ENCODE measurements around the gene RBM6.
A peak's percentile ranks its signal among the peaks of the same experiment; 100 is the strongest.

Gene RBM6

DNA sequence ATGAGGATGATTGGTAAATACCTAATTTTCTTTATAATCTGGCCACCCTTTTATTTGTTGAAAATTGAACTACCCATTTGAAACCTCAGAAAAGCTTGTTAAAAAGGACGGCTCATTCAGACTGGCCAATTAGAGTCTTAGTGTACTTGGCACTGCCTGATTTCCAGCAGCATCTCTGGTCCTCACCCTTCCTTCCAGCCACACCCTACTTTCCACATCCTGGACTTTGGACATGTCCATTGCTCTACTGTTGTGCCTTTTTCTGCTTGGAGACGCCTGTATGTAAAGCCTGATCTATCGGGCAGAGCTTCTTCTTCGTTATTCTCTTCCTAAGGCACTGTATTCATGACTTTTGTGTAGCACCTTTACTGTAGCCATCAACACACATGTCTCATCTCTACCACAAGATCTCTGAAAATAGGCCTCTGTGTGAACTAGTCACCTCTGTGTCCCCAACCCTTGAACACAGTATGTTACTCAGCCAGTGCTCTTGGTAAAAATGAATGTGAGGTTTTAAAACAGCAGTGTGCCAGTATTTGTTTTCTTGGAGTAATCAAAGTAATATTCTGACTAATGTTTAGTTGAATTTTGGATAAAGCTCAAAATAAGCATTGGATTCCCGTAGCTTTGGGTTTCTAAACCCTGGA is 155.5 kb downstream of the RBM6 start:
- DNase-seq, result no peak

DNA sequence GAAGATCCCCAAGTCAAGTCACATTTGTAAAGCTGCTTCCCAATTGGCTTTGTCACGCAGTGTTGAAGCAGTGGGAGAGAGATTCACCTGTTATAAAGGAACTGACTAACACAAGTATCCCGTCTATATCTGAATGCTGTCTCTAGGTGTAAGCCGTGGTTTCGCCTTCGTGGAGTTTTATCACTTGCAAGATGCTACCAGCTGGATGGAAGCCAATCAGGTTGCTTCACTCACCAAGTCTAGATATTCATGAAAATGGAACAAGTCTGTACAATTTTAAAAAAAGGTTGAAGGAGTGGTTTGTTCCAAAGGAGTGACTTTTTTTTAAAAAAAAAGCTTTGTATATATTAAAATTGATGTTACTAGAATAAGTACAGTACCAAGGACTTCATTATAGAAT is 160.4 kb downstream of the RBM6 start:
- DNase-seq, result no peak

- no peak for DNase-seq
Observed at GRCh38 chr3:50100956-50101845, 161.3 kb downstream of the RBM6 start.

DNA sequence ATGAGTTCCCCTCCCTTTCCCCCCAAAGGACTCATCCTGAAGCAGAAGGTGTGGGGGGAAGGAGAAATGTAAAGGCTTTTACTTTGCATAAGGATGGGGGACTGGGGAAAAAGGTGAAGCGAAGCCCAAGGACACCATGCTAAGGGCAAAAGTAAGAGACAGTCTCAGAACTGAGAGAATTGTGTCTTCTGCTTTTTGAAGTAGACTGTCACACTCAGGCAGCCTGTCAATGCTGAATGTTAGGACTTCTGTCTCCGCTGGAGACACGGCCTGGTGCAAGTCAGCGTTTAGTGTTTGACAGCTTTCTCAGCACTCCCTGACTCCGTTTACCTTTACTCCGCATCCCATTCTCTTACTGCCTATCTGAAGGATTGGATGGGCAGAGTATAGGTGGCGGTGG is 162.6 kb downstream of the RBM6 start:
- no peak for DNase-seq

DNA sequence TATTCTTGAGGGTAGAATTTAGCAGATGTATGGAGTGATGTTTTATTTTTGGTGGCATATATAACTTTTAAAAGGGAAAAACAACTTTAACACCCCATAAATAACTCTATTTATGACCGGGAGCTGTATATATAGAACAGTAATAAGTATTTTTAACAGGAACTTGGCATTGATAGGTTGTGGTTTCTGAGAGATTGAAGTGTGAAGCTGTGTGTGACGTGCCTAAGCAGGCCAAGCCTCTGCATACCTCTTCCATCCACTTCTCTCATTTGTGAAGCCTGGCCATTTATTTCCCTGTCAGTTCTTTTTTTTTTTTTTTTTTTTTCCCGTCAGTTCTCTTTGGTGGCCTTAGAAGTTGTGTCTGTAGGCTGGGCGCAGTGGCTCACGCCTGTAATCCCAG is 171.8 kb downstream of the RBM6 start:
- no peak for DNase-seq

DNA sequence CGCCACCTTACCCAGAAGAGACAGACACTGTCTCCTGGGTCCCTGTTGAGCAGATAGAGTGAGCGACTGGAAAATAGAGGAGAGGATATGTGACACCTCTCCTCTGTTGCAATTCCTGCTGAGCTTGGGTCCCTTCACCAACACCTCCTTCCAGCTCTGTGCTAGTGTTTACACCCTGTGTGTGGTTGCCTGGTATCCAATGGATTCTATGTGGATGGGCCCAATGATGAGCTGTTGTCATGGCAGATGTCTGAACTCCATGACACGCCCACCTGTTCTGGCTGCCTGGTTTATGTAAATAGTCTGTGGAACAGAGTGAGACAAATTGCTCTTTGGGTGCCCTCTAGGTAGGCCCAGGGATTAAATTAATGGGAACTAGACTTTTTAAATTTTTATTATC is 172.5 kb downstream of the RBM6 start:
- no peak for DNase-seq

DNA sequence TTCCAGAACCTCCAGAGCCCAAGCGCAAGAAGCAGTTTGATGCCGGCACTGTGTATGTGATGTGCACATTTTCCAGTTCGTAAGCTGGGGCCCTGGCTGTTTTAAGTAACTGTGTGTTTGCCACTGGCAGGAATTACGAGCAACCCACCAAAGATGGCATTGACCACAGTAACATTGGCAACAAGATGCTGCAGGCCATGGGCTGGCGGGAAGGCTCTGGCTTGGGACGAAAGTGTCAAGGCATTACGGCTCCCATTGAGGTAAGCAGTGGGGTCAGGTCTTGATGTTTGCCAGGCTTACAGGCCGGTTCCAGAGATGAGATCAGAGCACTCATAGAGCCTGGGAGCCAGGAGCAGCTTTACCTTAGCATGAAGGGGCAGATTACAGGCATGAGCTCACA is 177.2 kb downstream of the RBM6 start:
- no peak for DNase-seq

- no peak for DNase-seq
Observed at GRCh38 chr3:50118237-50118636, 178.3 kb downstream of the RBM6 start.

- no peak for DNase-seq
Observed at GRCh38 chr3:50119786-50120185, 179.8 kb downstream of the RBM6 start.

DNA sequence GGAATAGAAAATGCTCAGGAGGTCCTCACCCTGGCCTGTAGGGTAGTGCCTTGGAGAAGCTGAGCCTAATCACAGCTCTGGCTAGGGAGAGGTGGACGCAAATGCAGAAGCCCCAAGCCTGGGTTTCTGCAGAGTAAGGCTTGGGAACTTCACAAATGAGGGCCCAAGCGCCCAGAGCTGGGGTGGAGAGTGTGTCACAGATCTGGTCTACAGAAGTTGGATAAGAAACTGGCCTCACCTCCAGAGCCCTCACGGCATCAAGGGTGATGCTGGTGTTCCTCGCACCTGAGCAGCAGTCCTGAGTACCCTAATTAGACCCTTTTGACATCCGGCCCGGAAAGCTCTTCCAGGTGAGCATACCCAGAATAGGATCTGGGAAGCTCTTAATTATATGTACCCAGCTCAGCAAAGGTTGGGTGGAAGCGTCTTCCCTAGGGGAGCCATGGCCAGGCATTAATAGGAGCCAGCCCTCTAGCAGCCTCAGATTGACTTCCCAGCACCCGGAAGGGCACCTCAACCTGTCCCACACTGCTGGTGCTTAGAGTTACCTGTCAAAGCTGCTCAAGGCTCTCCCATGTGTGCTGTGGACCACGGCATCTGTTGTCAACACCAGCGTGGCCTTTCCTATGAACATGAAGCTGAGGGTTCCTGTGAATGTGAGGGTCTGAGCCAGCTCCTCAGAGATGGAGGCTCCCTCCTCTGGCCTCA is 180.6 kb downstream of the RBM6 start:
- DNase-seq, result no peak

DNA sequence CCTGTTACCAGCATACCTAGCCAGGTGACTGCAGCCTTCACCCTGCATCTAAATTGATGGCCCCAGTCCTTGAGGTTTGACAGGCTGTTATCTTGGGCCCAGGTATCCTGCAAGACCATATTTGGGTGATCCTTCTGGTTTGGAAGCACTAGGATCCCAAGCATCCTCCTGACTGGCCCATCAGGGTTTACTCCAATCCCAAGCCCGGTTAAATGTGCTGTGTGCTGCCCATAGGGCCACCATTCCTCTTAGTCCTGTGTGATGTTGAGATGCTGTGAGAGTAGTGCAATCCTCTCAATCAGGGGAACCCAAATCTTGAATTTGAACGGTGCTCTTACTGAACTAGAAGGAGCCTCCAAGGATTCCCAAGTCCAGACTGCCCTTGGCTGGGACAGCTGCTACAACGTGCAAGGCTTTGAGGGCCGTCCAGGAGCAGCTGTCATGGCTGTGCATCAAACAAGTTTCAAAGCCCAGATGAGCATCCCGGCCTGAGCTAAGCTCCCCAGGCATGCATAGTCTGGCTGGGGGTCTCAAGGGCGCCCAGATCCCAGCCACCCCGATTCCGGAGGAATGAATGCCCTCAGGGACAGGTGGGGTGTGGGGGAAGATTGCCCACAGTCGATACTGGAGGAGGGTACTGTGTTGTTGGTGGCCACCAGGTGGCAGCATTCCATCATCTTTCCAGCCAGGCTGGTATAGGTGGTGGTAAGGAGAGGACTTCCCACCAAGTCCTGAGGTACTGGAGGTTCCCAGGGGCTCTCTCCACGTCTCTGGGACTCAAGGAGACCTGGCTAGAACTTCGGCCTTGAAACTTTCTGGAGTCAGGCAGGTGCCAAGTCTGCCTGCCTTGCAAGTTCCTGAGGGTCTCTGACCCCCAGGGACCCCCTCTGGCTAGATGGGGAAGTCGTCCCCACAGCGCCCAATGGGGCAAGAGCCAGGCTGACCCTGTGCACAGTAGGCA is 181.4 kb downstream of the RBM6 start:
- DNase-seq, result peak in 10 of 14 donors; percentile 19 to 66 (median 32)

DNA sequence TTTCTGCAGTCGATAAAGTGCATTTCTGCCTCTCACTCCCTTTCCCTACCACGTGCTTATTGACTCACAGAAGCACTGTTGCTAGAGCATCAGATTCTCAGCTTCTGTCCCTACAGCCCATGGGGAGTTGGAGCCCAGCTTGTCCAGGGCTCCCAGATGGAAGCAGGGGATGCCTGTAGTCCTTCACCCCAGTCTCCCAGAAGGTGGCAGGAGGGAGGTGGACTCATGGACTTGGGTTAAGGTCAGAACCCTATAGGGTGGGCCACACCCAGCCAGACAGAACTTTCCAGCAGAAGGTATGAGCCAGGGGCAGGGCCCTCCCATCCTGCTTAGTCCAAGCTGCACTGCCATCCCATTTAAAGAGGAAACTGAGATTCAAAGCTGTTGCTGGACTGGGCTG is 182.1 kb downstream of the RBM6 start:
- no peak for DNase-seq

GRCh38 chr3:50122661-50123391 is 182.9 kb downstream of the RBM6 start:
- DNase-seq, result no peak

GRCh38 chr3:50123394-50124051 is 183.6 kb downstream of the RBM6 start:
- DNase-seq, result no peak

DNA sequence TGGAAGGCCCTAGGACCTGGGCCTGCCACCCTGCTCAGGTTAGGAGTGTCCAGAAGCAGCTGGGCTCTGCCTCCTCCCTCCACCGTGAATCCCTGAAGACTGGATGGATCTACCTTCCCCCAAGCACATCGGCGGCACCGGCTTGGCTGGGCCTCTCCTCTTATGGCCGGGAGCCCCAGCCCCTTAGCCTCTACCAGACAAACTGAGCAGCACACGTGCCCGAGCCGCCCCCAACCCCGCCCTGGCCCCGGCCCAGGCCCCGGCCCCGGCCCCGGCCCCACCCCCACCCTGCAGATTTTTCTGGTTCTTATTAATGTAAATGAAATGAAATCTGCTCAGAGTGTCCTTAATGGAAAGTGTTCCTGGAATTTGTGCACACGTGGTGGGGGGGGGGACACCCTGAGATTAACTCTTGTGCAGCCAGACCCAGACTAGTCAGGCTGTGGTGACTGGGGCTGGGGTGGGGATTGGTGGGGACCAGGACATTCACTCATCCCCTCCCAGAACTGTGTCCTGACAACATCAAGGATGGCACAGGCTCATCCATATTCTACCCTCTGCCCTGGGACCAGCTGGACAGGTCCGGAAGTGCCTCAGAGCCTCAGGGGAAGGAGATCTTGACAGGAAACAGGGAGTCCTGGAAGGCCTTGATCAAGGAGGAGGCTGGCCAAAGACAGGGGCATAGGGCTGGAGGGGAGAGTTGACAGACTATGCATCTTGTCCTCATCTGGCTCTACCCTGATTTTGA is 184.3 kb downstream of the RBM6 start:
- DNase-seq, result no peak

DNA sequence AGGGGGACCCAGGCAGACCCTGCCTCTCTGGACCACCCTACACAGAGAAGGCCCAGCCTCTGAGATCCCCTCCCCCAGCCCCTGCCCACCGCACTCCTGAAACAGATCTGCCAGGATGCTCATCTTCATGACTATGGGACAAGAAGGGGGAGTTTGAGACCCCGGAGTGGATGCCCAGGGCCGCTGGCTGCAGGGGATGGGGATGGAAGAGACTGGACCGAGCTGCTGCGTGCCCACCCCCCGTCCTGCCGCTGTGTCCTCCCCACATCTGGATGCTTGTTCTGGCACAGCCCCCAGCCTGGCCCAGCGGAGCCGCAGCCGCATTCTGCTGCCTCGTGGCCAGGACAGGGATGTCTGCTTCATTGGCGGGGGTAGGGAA is 184.8 kb downstream of the RBM6 start:
- DNase-seq, result no peak

DNA sequence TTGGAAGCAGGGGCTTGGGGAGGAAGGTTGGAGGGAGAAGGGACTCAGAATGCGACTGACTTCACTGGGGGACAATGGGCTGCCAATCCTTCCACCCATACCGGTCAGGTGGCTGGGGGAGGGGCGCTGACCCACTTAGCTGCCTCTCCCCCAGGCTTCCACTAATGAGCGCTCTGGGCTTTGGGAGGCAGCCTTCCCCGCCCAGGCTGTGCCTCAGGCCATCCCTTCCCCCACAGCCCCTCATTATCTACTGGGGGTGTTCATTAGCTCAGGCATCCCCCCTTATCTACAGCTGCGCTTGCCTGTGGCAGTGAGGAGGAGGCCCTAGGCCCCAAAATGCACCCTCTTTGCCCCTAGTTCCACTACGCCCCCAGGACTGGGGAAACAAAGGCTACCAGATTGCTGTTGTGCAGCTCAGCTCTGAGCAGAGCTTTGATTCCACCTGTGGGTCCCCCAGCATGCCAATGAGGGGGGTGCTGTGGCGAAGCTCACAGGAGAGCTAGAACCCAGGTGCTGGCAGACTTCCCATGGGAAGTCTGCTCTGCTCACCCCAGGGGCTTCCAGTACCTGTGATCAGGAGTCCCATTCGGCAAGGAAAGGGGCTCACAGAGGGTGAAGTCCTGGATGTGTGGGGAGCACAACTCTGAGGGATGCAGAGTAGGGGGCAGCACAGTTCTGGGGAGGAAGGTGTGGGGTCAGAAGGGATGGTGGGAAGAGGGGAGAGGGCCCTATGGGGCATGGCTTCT is 185.8 kb downstream of the RBM6 start:
- peak in 1 of 14 donors; percentile 7 for DNase-seq

DNA sequence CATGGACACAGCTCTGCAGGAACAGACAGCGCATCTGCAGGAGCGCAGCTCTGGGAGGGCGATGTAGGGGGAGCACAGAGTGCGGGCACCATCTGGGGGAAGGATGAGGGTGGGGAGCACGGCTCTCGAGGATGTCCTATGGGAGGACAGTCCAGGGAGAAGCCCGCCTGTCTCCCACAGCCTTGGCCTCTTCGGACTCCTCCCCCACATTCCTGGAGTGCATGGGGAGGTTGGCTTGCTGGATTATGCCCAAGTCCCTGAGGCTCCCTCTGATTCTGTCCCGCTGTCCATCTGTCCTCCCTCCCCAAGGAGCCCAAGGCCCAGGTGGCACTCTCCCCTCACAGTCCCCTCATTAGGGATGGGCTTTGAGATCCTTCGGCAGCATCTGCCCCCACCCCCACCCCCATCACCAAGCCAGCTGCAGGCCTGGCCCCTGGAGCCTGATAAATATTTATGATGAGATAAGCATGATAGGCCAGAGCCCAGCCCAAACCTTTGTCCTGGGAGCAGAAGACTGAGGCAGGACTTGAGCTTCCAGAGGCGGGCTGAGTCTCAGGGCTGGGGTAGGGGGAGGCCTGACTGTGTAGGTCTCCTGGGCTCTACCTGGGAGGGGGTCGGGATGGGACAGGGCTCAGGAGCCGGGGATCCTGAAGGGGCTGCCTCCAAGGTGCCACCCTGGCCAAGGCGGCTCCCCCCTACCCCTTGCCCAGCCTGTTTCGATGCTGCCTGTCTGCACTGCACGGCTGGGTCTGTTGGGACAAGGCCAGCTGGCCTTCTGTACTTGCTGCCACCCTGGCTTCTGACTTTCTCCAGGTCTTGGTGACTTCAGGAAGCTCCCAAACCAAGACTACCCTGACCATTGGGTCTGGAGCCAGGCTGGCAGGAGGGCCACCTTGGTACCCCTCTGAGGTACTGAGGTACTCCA is 186.6 kb downstream of the RBM6 start:
- no peak for DNase-seq
